Measurements from ENCODE around the gene BMERB1. TPM values are rescaled to one million over a fixed set of nuclear protein-coding genes. Genes with fewer than 3 reads are reported as not detected.

BMERB1 gene
- polyA plus RNA-seq, 1 donor (not counting 4 experiments of a cell fraction or from before 2014, with no cell fraction given) = 7.8 TPM

DNA sequence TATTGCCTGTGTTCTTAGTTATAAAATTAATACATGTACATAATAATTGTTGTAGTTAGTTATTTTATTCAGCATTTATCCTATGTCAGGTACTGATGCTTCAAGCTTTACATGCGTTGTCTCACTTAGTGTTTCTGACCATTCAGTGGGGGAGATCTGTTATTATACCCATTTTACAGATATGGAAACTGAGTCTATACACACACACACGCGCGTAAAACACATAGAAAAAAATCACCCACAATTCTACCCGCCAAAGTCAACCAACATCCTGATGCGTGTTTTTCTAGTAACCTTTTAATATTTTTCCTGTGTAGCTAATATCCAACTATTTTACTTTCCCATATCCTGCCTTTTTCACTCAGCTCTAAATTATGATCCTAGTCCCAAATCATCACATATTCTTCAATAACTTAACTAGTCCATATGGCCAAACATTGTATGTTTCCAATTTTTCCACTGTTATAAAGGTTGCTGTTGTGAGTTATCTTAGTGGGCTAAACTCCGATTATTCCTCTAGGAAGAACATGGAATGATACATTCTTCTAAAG is 48.4 kb downstream of the BMERB1 start:
- dilution Hi-C loops (cut with MboI; ENCODE audit: extremely low pct_ligation_motif_present, low sequenced_read_pairs) = no loop called here
- no peaks in the 10 kb centered on the region for H3K36me3 ChIP-seq (ENCODE audit: control insufficient read depth in 2 of 2, extremely low read depth in 1 of 2, insufficient read depth in 2 of 2, low read length in 2 of 2)
- H3K9me1 ChIP-seq (ENCODE audit: control insufficient read depth, extremely low read depth, insufficient read depth, low read length) = no peaks in the 10 kb centered on the region
- peaks cover 8% of the 10 kb centered on the region for H3K4me1 ChIP-seq (ENCODE audit: control insufficient read depth, extremely low read depth, insufficient read depth, low read length)
- FAIRE-seq = no peak
- H2AFZ ChIP-seq (ENCODE audit: control insufficient read depth, low read length) = no peak overlapping the region
- TF ChIP-seq CTCF (optimal IDR thresholded peaks at IDR 0.05 in 1 of 3, IDR thresholded peaks at IDR 0.05 in 1 of 3, conservative IDR thresholded peaks at IDR 0.05 in 1 of 3; ENCODE audit: extremely low read depth in 1 of 3, insufficient read depth in 2 of 3, low read length in 3 of 3) (no peak), EZH2 (IDR thresholded peaks at IDR 0.05; ENCODE audit: low read length) (no peak)
- no peak overlapping the region for H3K4me3 ChIP-seq (ENCODE audit: control insufficient read depth in 2 of 3, extremely low read depth in 1 of 3, insufficient read depth in 2 of 3, low read depth in 1 of 3, low read length in 3 of 3)
- H3K27me3 ChIP-seq (ENCODE audit: control insufficient read depth, extremely low read depth, insufficient read depth, low read length) = no peaks in the 10 kb centered on the region
- H3K79me2 ChIP-seq (ENCODE audit: control insufficient read depth, insufficient read depth, low read length) = no peaks in the 10 kb centered on the region
- no peak overlapping the region for H3K27ac ChIP-seq (ENCODE audit: control insufficient read depth, insufficient read depth, low read length)
- no peak for DNase-seq (ENCODE audit: low read depth, low spot score)
- H3K9ac ChIP-seq (ENCODE audit: control insufficient read depth, extremely low read depth, insufficient read depth, low read length) = no peak overlapping the region
- no peaks in the 10 kb centered on the region for H4K20me1 ChIP-seq (ENCODE audit: control insufficient read depth, extremely low read depth, insufficient read depth, low read length)
- H3K4me2 ChIP-seq (ENCODE audit: control insufficient read depth, extremely low read depth, insufficient read depth, low read depth, low read length) = no peak overlapping the region
- no peaks in the 10 kb centered on the region for H3K9me3 ChIP-seq (ENCODE audit: control insufficient read depth, low read depth, low read length)

DNA sequence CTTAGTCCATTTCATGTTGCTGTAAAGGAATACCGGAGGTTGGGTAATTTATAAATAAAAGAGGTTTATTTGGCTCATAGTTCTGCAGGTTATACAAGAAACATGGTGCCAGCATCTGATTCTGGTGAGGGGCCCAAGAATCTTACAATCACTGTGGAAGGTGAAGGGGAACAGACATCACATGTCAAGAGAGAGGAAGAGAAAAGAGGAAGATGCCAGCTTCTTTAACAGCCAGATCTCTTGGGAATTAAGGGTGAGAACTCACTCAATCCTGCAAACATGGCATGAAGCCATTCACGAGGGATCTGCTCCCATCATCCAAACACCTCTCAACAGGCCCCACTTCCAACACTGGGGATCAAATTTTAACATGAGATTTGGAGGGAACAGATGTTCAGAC is 49.5 kb downstream of the BMERB1 start:
- Histone ChIP-seq H3K79me2 (ENCODE audit: control insufficient read depth, insufficient read depth, low read length) (no peaks in the 10 kb centered on the region), H3K9me1 (ENCODE audit: control insufficient read depth, extremely low read depth, insufficient read depth, low read length) (no peaks in the 10 kb centered on the region), H2AFZ (ENCODE audit: control insufficient read depth, low read length) (no peak overlapping the region), H3K9ac (ENCODE audit: control insufficient read depth, extremely low read depth, insufficient read depth, low read length) (no peak overlapping the region), H3K4me3 (ENCODE audit: control insufficient read depth in 2 of 3, extremely low read depth in 1 of 3, insufficient read depth in 2 of 3, low read depth in 1 of 3, low read length in 3 of 3) (no peak overlapping the region), H3K36me3 (ENCODE audit: control insufficient read depth in 2 of 2, extremely low read depth in 1 of 2, insufficient read depth in 2 of 2, low read length in 2 of 2) (no peaks in the 10 kb centered on the region), H3K27ac (ENCODE audit: control insufficient read depth, insufficient read depth, low read length) (no peak overlapping the region), H3K4me2 (ENCODE audit: control insufficient read depth, extremely low read depth, insufficient read depth, low read depth, low read length) (no peak overlapping the region), H3K4me1 (ENCODE audit: control insufficient read depth, extremely low read depth, insufficient read depth, low read length) (peaks cover 8% of the 10 kb centered on the region), H3K27me3 (ENCODE audit: control insufficient read depth, extremely low read depth, insufficient read depth, low read length) (no peaks in the 10 kb centered on the region), H4K20me1 (ENCODE audit: control insufficient read depth, extremely low read depth, insufficient read depth, low read length) (no peaks in the 10 kb centered on the region), H3K9me3 (ENCODE audit: control insufficient read depth, low read depth, low read length) (no peaks in the 10 kb centered on the region)
- FAIRE-seq (no peak), DNase-seq (ENCODE audit: low read depth, low spot score) (no peak)
- dilution Hi-C loops (cut with MboI; ENCODE audit: extremely low pct_ligation_motif_present, low sequenced_read_pairs) = no loop called here
- TF ChIP-seq CTCF (optimal IDR thresholded peaks at IDR 0.05 in 1 of 3, IDR thresholded peaks at IDR 0.05 in 1 of 3, conservative IDR thresholded peaks at IDR 0.05 in 1 of 3; ENCODE audit: extremely low read depth in 1 of 3, insufficient read depth in 2 of 3, low read length in 3 of 3) (no peak), EZH2 (IDR thresholded peaks at IDR 0.05; ENCODE audit: low read length) (no peak)

Measured in keratinocyte (primary cell).